ENCODE measurements around the gene TMEM89. TPM values are rescaled to one million over a fixed set of nuclear protein-coding genes. Genes with fewer than 3 reads are reported as not detected.

TMEM89 gene
- total and polyA plus RNA-seq, 2 experiments from 2014 or later = not detected

DNA sequence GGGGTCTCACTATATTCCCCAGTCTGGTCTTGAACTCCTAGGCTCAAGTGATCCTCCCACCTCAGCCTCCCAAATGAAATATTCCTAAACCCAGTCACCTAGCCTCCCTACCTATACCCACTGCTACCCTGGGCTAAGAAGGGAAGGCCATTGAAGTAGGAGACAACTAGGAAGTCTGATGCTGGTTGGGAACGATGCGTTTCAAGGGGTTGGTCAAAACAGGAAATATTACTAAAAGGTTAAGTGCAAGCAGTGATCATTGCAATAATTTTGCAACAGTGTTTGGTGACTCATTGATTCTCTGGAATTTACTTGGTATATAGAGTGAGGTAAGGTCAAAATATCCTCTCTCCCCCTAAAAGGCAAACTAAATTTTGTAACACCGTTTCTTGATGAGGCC lies 7.5 kb downstream of the TMEM89 start:
- Histone ChIP-seq H3K27me3 (ENCODE audit: insufficient read depth) (no peaks in the 10 kb centered on the region), H3F3A (replicated peaks; ENCODE audit: low read depth) (peaks cover 20% of the 10 kb centered on the region), H4K20me1 (replicated peaks; ENCODE audit: insufficient read depth) (no peaks in the 10 kb centered on the region), H3K4me3 (no peak overlapping the region), H3K4me1 (ENCODE audit: insufficient read depth) (peaks cover 8% of the 10 kb centered on the region), H3K9me2 (ENCODE audit: insufficient read depth) (no peaks in the 10 kb centered on the region), H3K79me2 (replicated peaks; ENCODE audit: insufficient read depth) (peaks cover under 1% of the 10 kb centered on the region), H3K36me3 (ENCODE audit: insufficient read depth) (peaks cover 7% of the 10 kb centered on the region), H3K4me2 (no peak overlapping the region), H3K27ac (ENCODE audit: low read depth) (no peak overlapping the region), H2AFZ (no peak overlapping the region)
- H3K9me3 Mint-ChIP-seq = peaks cover 31% of the 10 kb centered on the region
- H3K4me1 Mint-ChIP-seq = peaks cover 2% of the 10 kb centered on the region; the same call in 1 of the 3 replicates
- no peak overlapping the region for H3K27ac Mint-ChIP-seq
- ATAC-seq (no peak), DNase-seq (ENCODE audit: low spot score) (no peak)
- no peak overlapping the region; the same call in 2 of the 3 replicates for H3K4me3 Mint-ChIP-seq
- TF ChIP-seq EZH2 (IDR thresholded peaks at IDR 0.05; ENCODE audit: low read depth, unreplicated experiment) (no peak), ZNF114 (CRISPR knock-in tag; IDR thresholded peaks at IDR 0.05) (no peak), ZNF331 (CRISPR knock-in tag; IDR thresholded peaks at IDR 0.05; ENCODE audit: low read depth) (no peak), ETS1 (IDR thresholded peaks at IDR 0.05) (no peak)
- TF ChIP-seq, protein P1, sequence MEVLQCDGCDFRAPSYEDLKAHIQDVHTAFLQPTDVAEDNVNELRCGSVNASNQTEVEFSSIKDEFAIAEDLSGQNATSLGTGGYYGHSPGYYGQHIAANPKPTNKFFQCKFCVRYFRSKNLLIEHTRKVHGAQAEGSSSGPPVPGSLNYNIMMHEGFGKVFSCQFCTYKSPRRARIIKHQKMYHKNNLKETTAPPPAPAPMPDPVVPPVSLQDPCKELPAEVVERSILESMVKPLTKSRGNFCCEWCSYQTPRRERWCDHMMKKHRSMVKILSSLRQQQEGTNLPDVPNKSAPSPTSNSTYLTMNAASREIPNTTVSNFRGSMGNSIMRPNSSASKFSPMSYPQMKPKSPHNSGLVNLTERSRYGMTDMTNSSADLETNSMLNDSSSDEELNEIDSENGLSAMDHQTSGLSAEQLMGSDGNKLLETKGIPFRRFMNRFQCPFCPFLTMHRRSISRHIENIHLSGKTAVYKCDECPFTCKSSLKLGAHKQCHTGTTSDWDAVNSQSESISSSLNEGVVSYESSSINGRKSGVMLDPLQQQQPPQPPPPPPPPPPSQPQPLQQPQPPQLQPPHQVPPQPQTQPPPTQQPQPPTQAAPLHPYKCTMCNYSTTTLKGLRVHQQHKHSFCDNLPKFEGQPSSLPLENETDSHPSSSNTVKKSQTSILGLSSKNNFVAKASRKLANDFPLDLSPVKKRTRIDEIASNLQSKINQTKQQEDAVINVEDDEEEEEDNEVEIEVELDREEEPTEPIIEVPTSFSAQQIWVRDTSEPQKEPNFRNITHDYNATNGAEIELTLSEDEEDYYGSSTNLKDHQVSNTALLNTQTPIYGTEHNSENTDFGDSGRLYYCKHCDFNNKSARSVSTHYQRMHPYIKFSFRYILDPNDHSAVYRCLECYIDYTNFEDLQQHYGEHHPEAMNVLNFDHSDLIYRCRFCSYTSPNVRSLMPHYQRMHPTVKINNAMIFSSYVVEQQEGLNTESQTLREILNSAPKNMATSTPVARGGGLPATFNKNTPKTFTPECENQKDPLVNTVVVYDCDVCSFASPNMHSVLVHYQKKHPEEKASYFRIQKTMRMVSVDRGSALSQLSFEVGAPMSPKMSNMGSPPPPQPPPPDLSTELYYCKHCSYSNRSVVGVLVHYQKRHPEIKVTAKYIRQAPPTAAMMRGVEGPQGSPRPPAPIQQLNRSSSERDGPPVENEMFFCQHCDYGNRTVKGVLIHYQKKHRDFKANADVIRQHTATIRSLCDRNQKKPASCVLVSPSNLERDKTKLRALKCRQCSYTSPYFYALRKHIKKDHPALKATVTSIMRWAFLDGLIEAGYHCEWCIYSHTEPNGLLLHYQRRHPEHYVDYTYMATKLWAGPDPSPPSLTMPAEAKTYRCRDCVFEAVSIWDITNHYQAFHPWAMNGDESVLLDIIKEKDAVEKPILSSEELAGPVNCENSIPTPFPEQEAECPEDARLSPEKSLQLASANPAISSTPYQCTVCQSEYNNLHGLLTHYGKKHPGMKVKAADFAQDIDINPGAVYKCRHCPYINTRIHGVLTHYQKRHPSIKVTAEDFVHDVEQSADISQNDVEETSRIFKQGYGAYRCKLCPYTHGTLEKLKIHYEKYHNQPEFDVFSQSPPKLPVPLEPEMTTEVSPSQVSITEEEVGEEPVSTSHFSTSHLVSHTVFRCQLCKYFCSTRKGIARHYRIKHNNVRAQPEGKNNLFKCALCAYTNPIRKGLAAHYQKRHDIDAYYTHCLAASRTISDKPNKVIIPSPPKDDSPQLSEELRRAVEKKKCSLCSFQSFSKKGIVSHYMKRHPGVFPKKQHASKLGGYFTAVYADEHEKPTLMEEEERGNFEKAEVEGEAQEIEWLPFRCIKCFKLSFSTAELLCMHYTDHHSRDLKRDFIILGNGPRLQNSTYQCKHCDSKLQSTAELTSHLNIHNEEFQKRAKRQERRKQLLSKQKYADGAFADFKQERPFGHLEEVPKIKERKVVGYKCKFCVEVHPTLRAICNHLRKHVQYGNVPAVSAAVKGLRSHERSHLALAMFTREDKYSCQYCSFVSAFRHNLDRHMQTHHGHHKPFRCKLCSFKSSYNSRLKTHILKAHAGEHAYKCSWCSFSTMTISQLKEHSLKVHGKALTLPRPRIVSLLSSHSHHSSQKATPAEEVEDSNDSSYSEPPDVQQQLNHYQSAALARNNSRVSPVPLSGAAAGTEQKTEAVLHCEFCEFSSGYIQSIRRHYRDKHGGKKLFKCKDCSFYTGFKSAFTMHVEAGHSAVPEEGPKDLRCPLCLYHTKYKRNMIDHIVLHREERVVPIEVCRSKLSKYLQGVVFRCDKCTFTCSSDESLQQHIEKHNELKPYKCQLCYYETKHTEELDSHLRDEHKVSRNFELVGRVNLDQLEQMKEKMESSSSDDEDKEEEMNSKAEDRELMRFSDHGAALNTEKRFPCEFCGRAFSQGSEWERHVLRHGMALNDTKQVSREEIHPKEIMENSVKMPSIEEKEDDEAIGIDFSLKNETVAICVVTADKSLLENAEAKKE (CRISPR knock-in tag; IDR thresholded peaks at IDR 0.05) = no peak
- peaks cover 43% of the 10 kb centered on the region for H3K36me3 Mint-ChIP-seq (ENCODE audit: low read depth)
- H3K27me3 Mint-ChIP-seq (ENCODE audit: insufficient read depth, low read depth, poor library complexity) = peaks cover 16% of the 10 kb centered on the region

All from GM23338 (cell line).